Suprapubic skin (tissue), 4 donors: ENCODE data around the gene USP2. TPM values are rescaled to one million over a fixed set of nuclear protein-coding genes. Genes with fewer than 3 reads are reported as not detected.
"Not testable (repeated sequence)": the region's sequence is repeated elsewhere in the genome, so short reads cannot be mapped to it uniquely, and the experiment has no call there.

Experiments
- DNase-seq, 2 donors: peaks; one replicate each; pipeline ENCODE4 v3.0.0-alpha.2; 2019; ENCODE audit warnings: low spot score in 2 of 2
- H3K27ac ChIP-seq: fragments of 200-600 bp; sonication (generic); one replicate; pipeline ENCODE4 v1.5.1; 2019
- H3K27me3 ChIP-seq: fragments of 200-600 bp; sonication (generic); one replicate; pipeline ENCODE4 v1.5.1; 2019
- H3K36me3 ChIP-seq: fragments of 200-600 bp; sonication (generic); one replicate; pipeline ENCODE4 v1.5.1; 2019
- H3K4me1 ChIP-seq: fragments of 200-600 bp; sonication (generic); one replicate; pipeline ENCODE4 v1.5.1; 2019
- H3K4me3 ChIP-seq: fragments of 200-600 bp; sonication (generic); one replicate; pipeline ENCODE4 v1.5.1; 2019; ENCODE audit warnings: mild to moderate bottlenecking
- H3K9me3 ChIP-seq: fragments of 200-600 bp; sonication (generic); one replicate; pipeline ENCODE4 v1.5.1; 2019
- CTCF ChIP-seq, 2 donors: fragments of 200-600 bp in 1 of 2; fragments of 450-650 bp in 1 of 2; sonication (generic) in 1 of 2; IDR thresholded peaks; one replicate each; pipeline ENCODE4 v1.5.1; 2016 to 2019; ENCODE audit warnings: antibody characterized with exemption in 2 of 2, mild to moderate bottlenecking in 1 of 2, moderate library complexity in 1 of 2
- EP300 ChIP-seq: sonication (generic); formaldehyde crosslinking; IDR thresholded peaks from one replicate; pipeline ENCODE4 v1.6.1; 2017; ENCODE audit warnings: antibody characterized with exemption
- POLR2A ChIP-seq, 2 donors: fragments of 450-650 bp; IDR thresholded peaks; one replicate each; pipeline ENCODE4 v1.6.1; 2017; ENCODE audit warnings: antibody characterized with exemption in 2 of 2, mild to moderate bottlenecking in 2 of 2, moderate library complexity in 2 of 2
- POLR2AphosphoS5 ChIP-seq, 3 donors: sonication (generic); formaldehyde crosslinking; IDR thresholded peaks; one replicate each; pipeline ENCODE4 v1.6.1; 2017; ENCODE audit warnings: antibody characterized with exemption in 3 of 3
- WGBS: methylation state at CpG from one replicate; pipeline ENCODE4 v1.1.5; 2018; 5-methylcytosine and 5-hydroxymethylcytosine counted together
- total RNA-seq, 4 donors: library from RNA; depleted of rRNA; stranded (reverse); fragments of >200 nt; gene quantifications; one replicate each; pipeline ENCODE4 v1.1.0, GENCODE V29; 2016

Gene USP2
- total RNA-seq, 4 donors from 2014 or later: 5.9 to 25.4 (median 15.2) TPM

- 78% methylated on average over 5 of the region's 5 CpGs for WGBS
Observed at GRCh38 chr11:119389611-119390254, 8.2 kb upstream of the USP2 start.

GRCh38 chr11:119388103-119388502 is 6.6 kb upstream of the USP2 start:
- TF ChIP-seq POLR2AphosphoS5 (IDR thresholded peaks at IDR 0.05): no peak
- TF ChIP-seq EP300: no peak
- no peak for TF ChIP-seq CTCF (IDR thresholded peaks at IDR 0.05)
- no peak for TF ChIP-seq POLR2A (IDR thresholded peaks at IDR 0.05)
- Histone ChIP-seq H3K27ac (no peak overlapping the region), H3K4me3 (no peak overlapping the region), H3K4me1 (no peaks in the 10 kb centered on the region), H3K9me3 (no peaks in the 10 kb centered on the region), H3K27me3 (no peaks in the 10 kb centered on the region), H3K36me3 (no peaks in the 10 kb centered on the region)
- no peak for DNase-seq
- WGBS: 84% methylated on average over 7 of the region's 7 CpGs

More at GRCh38 chr11:119389611-119390254, 8.2 kb upstream of the USP2 start:
- no peak overlapping the region for H3K4me3 ChIP-seq
- H3K36me3 ChIP-seq: no peaks in the 10 kb centered on the region
- no peaks in the 10 kb centered on the region for H3K4me1 ChIP-seq
- no peak for DNase-seq
- TF ChIP-seq POLR2AphosphoS5 (IDR thresholded peaks at IDR 0.05): no peak
- TF ChIP-seq CTCF (IDR thresholded peaks at IDR 0.05): peak in 1 of 2 donors; percentile 18
- no peak for TF ChIP-seq POLR2A (IDR thresholded peaks at IDR 0.05)
- H3K27ac ChIP-seq: no peak overlapping the region
- H3K9me3 ChIP-seq: no peaks in the 10 kb centered on the region
- H3K27me3 ChIP-seq: no peaks in the 10 kb centered on the region

- no peaks in the 10 kb centered on the region for H3K36me3 ChIP-seq
- no peak for DNase-seq
- TF ChIP-seq CTCF (IDR thresholded peaks at IDR 0.05) (no peak), EP300 (no peak)
Observed at GRCh38 chr11:119384332-119384731, 2.8 kb upstream of the USP2 start.

GRCh38 chr11:119382513-119382912 is 1.0 kb upstream of the USP2 start:
- Histone ChIP-seq H3K4me1 (peaks cover 18% of the 10 kb centered on the region), H3K4me3 (peak overlapping the region; percentile 44)
- not testable (repeated sequence) for H3K36me3 ChIP-seq, H3K9me3 ChIP-seq, H3K27ac ChIP-seq, DNase-seq, H3K27me3 ChIP-seq
- 87% methylated on average over 14 of the region's 14 CpGs for WGBS

More at GRCh38 chr11:119384332-119384731, 2.8 kb upstream of the USP2 start:
- Histone ChIP-seq H3K27ac (no peak overlapping the region), H3K27me3 (no peaks in the 10 kb centered on the region), H3K4me1 (peaks cover 18% of the 10 kb centered on the region), H3K9me3 (no peaks in the 10 kb centered on the region), H3K4me3 (no peak overlapping the region)
- 95% methylated on average over 2 of the region's 2 CpGs for WGBS

GRCh38 chr11:119382101-119382500 is 611 bp upstream of the USP2 start:
- no peak for DNase-seq
- Histone ChIP-seq H3K36me3 (no peaks in the 10 kb centered on the region), H3K27ac (no peak overlapping the region), H3K4me3 (peak overlapping the region; percentile 44), H3K4me1 (peaks cover 18% of the 10 kb centered on the region), H3K27me3 (no peaks in the 10 kb centered on the region), H3K9me3 (no peaks in the 10 kb centered on the region)
- no peak for TF ChIP-seq POLR2A (IDR thresholded peaks at IDR 0.05)
- no peak for TF ChIP-seq EP300
- TF ChIP-seq CTCF (IDR thresholded peaks at IDR 0.05): no peak
- no peak for TF ChIP-seq POLR2AphosphoS5 (IDR thresholded peaks at IDR 0.05)
- WGBS: 6% methylated on average over 9 of the region's 9 CpGs

GRCh38 chr11:119380827-119381180 is 686 bp downstream of the USP2 start:
- WGBS: 22% methylated on average over 5 of the region's 10 CpGs
- Histone ChIP-seq H3K4me1 (peaks cover 24% of the 10 kb centered on the region), H3K27ac (peak overlapping the region; percentile 8), H3K9me3 (no peaks in the 10 kb centered on the region), H3K4me3 (peak overlapping the region; percentile 44), H3K27me3 (no peaks in the 10 kb centered on the region), H3K36me3 (no peaks in the 10 kb centered on the region)
- peak in 1 of 2 donors; percentile 65 for DNase-seq
- TF ChIP-seq POLR2AphosphoS5 (IDR thresholded peaks at IDR 0.05) (no peak), POLR2A (IDR thresholded peaks at IDR 0.05) (no peak), EP300 (no peak), CTCF (IDR thresholded peaks at IDR 0.05) (no peak)
